HepG2 (cell line): Measurements from ENCODE around the gene TMEM250. TPM values are rescaled to one million over a fixed set of nuclear protein-coding genes. Genes with fewer than 3 reads are reported as not detected.

Experiments used
- ATAC-seq: fragments of 200-7000 bp; cut with Tn5 transposase; 3 replicates; pipeline ENCODE4 v1.9.1; 2020; ENCODE audit warnings: mild to moderate bottlenecking, moderate library complexity
- BruUV-seq: library from RNA; stranded (reverse); fragments of 400-500 nt; replicated peaks from 2 replicates; lab custom pipeline; 2021; lab: Mats Ljungman, UMichigan
- CTCF ChIA-PET: fragments of 300-600 bp; formaldehyde crosslinking; extraction: SDS; loops from one replicate; lab custom pipeline; 2021; ENCODE audit warnings: low total read pairs, inconsistent platforms, low intra/inter-chr PET ratio; lab: Yijun Ruan, JAX
- POLR2A ChIA-PET: fragments of 350-600 bp; sonication (Branson Sonifier 250); formaldehyde crosslinking; loops from one replicate; lab custom pipeline; 2020; ENCODE audit warnings: antibody characterized with exemption, inconsistent platforms; lab: Yijun Ruan, JAX
- DNase-seq: peaks from one replicate; pipeline ENCODE4 v3.0.0-alpha.2; 2015; ENCODE audit warnings: low spot score
- FAIRE-seq: peaks from 3 replicates; lab custom pipeline; 2011; peaks lifted over from hg19 to GRCh38; lab: Jason Lieb, UNC
- H2AFZ ChIP-seq: one replicate; pipeline ENCODE4 v1.6.1; 2011; ENCODE audit warnings: low read length, inconsistent platforms
- H3K27ac ChIP-seq: fragments of 300-600 bp; 3 replicates; pipeline ENCODE4 v1.8.0; 2011; ENCODE audit warnings: mixed run types, mild to moderate bottlenecking, mixed read lengths, low read length, inconsistent platforms; ENCODE audit not compliant: insufficient read depth; ENCODE audit errors: extremely low read length
- H3K27me3 ChIP-seq, 2 experiments: fragments of 200-600 bp in 1 of 2; 2 replicates in 1 of 2; 3 replicates in 1 of 2; pipeline versions ENCODE4 v1.6.0 to v1.8.0; 2011; ENCODE audit warnings: low read length in 2 of 2, mild to moderate bottlenecking in 2 of 2, moderate library complexity in 2 of 2, inconsistent platforms in 1 of 2; ENCODE audit not compliant: insufficient read depth in 2 of 2, control insufficient read depth in 1 of 2
- H3K36me3 ChIP-seq, 2 experiments: fragments of 200-600 bp in 1 of 2; replicated peaks in 1 of 2; 2 replicates in 1 of 2; 3 replicates in 1 of 2; pipeline versions ENCODE4 v1.5.1 to v1.8.0; 2011; ENCODE audit warnings: low read length in 2 of 2, inconsistent platforms in 1 of 2; ENCODE audit not compliant: insufficient read depth in 2 of 2, control insufficient read depth in 1 of 2
- H3K4me1 ChIP-seq: 2 replicates; pipeline ENCODE4 v1.5.1; 2012; ENCODE audit warnings: low read length, inconsistent platforms; ENCODE audit not compliant: insufficient read depth
- H3K4me2 ChIP-seq: 2 replicates; pipeline ENCODE4 v1.6.0; 2011; ENCODE audit warnings: low read depth, low read length, inconsistent platforms
- H3K4me3 ChIP-seq, 3 experiments: fragments of 200-600 bp in 1 of 3; sonication (generic), shearing (Covaris generic) in 1 of 3; replicated peaks in 1 of 3; 2 replicates each; pipeline ENCODE4 v1.5.1; 2011 to 2016; ENCODE audit warnings: low read length in 3 of 3, inconsistent platforms in 2 of 3, low read depth in 2 of 3, mild to moderate bottlenecking in 2 of 3, control low read depth in 1 of 3, mixed read lengths in 1 of 3; ENCODE audit not compliant: insufficient read depth in 1 of 3
- H3K79me2 ChIP-seq: one replicate; pipeline ENCODE4 v1.6.1; 2011; ENCODE audit warnings: low read length, inconsistent platforms; ENCODE audit not compliant: insufficient read depth
- H3K9ac ChIP-seq: 2 replicates; pipeline ENCODE4 v1.6.0; 2011; ENCODE audit warnings: mild to moderate bottlenecking, low read depth, low read length, inconsistent platforms; ENCODE audit not compliant: insufficient read depth
- H3K9me3 ChIP-seq: 2 replicates; pipeline ENCODE4 v1.5.1; 2012; ENCODE audit warnings: mild to moderate bottlenecking, low read length
- H4K20me1 ChIP-seq: 2 replicates; pipeline ENCODE4 v1.6.0; 2011; ENCODE audit warnings: inconsistent platforms, mild to moderate bottlenecking, low read length, moderate library complexity; ENCODE audit not compliant: insufficient read depth
- CC2D1A ChIP-seq: sonication (generic); formaldehyde crosslinking; IDR thresholded peaks from 2 replicates; pipeline ENCODE4 v1.8.1; 2023; ENCODE audit warnings: mild to moderate bottlenecking, missing genetic modification reagents
- EP300 ChIP-seq, 3 experiments: sonication (generic) in 1 of 3; formaldehyde crosslinking in 1 of 3; IDR thresholded peaks; 2 replicates each; pipeline versions ENCODE4 v1.5.1 to v1.6.1; 2011 to 2020; ENCODE audit warnings: low read depth in 2 of 3, low read length in 2 of 3, borderline replicate concordance in 1 of 3, improper control_type of control experiment in 1 of 3, mild to moderate bottlenecking in 1 of 3, missing genetic modification reagents in 1 of 3, moderate library complexity in 1 of 3
- TFAP4 ChIP-seq: sonication (generic); IDR thresholded peaks from 2 replicates; pipeline ENCODE4 v1.6.1; 2016; ENCODE audit warnings: low read depth, borderline replicate concordance
- ZFY ChIP-seq: sonication (generic); formaldehyde crosslinking; IDR thresholded peaks from 2 replicates; pipeline ENCODE4 v1.4.0; 2020; ENCODE audit warnings: missing genetic modification reagents
- ZNF749 ChIP-seq: sonication (generic); formaldehyde crosslinking; IDR thresholded peaks from 2 replicates; pipeline ENCODE4 v1.8.0; 2022; ENCODE audit warnings: mild to moderate bottlenecking, missing genetic modification reagents, moderate library complexity, borderline replicate concordance
- ZNF891 ChIP-seq: sonication (generic); formaldehyde crosslinking; IDR thresholded peaks from 2 replicates; pipeline ENCODE4 v1.5.0; 2020; ENCODE audit warnings: mild to moderate bottlenecking, missing genetic modification reagents
- WGBS: methylation state at CpG from one replicate; pipeline ENCODE4 v1.1.6; 2017; ENCODE audit warnings: low lambda C conversion rate; 5-methylcytosine and 5-hydroxymethylcytosine counted together
- in situ Hi-C: cut with HindIII; loops from 2 replicates; pipeline ENCODE4 v1.10.0; 2017; ENCODE audit warnings: low pct_unique_long_range_greater_than_20kb; ENCODE audit not compliant: extremely low pct_ligation_motif_present
- intact Hi-C: fragments of 100-400 bp; cut with micrococcal nuclease; formaldehyde crosslinking; loops from one replicate; pipeline ENCODE4 v1.10.0; 2022; ENCODE audit not compliant: unreplicated experiment
- polyA plus RNA-seq, 8 experiments: library from polyadenylated mRNA; depleted of rRNA in 3 of 8; stranded (reverse) in 7 of 8; unstranded in 1 of 8; fragments of >200 nt; fragmentation: Illumina TruSeq in 4 of 8; extraction: Trizol in 4 of 8; gene quantifications; 2 replicates each; pipeline versions ENCODE4 v1.2.1 to v1.2.3, GENCODE V29; 2011 to 2016; ENCODE audit warnings: low read depth in 4 of 8, missing spikeins in 1 of 8, mixed read lengths in 1 of 8; ENCODE audit not compliant: insufficient read depth in 1 of 8
- total RNA-seq, 5 experiments: library from RNA; depleted of rRNA; stranded (reverse); fragments of >200 nt; fragmentation: Illumina TruSeq; extraction: Trizol; gene quantifications; 2 replicates each; pipeline ENCODE4 v1.2.3, GENCODE V29; 2016; ENCODE audit warnings: low read depth in 1 of 5

Gene TMEM250
- total and polyA plus RNA-seq, 2 of the 13 experiments (the other 11 are each of a cell fraction or from before 2014, with no cell fraction given), result 5.5 to 13.9 TPM

- FAIRE-seq (no peak), ATAC-seq (no peak), DNase-seq (no peak)
- Histone ChIP-seq H3K27me3 (peaks cover 21 to 76% of the 10 kb centered on the region in 2 experiments), H3K36me3 (no peaks in the 10 kb centered on the region), H4K20me1 (no peaks in the 10 kb centered on the region), H3K27ac (no peak overlapping the region), H3K9me3 (peaks cover 6% of the 10 kb centered on the region; the same call in 1 of the 2 replicates), H3K4me1 (peaks cover 10% of the 10 kb centered on the region)
- BruUV-seq, result no TSS peak
- intact Hi-C loops (no loop called here), in situ Hi-C loops (loop anchor here (10.0 kb wide), 1 partner anchor 264 kb away; no protein-coding TSS in a partner anchor)
- TF ChIP-seq ZNF749 (CRISPR knock-in tag), result no peak
- no peak for TF ChIP-seq ZFY (CRISPR knock-in tag)
- TF ChIP-seq, all 625 proteins: peak for 0
- WGBS, result 20% methylated on average over 11 of the region's 17 CpGs
- CTCF ChIA-PET, result no interaction called here
- Histone ChIP-seq H3K9ac (no peak overlapping the region), H3K4me2 (no peak overlapping the region), H2AFZ (no peak overlapping the region), H3K4me3 (no peak overlapping the region), H3K79me2 (no peaks in the 10 kb centered on the region)
- POLR2A ChIA-PET, result no interaction called here
Measured at GRCh38 chr9:136129176-136129575, 10.5 kb upstream of the TMEM250 start.

- peaks cover 6% of the 10 kb centered on the region; the same call in 1 of the 2 replicates for H3K9me3 ChIP-seq
- no peaks in the 10 kb centered on the region for H3K79me2 ChIP-seq
- H3K9ac ChIP-seq, result no peak overlapping the region
- no peak overlapping the region for H3K27ac ChIP-seq
- no peak for FAIRE-seq
- DNase-seq, result no peak
- peaks cover 10% of the 10 kb centered on the region for H3K4me1 ChIP-seq
- H3K4me2 ChIP-seq, result no peak overlapping the region
- H2AFZ ChIP-seq, result no peak overlapping the region
- POLR2A ChIA-PET, result no interaction called here
- in situ Hi-C loops (loop anchor here (10.0 kb wide), 1 partner anchor 264 kb away; no protein-coding TSS in a partner anchor), intact Hi-C loops (no loop called here)
- TF ChIP-seq ZNF891 (no peak), EP300 (IDR thresholded peaks at IDR 0.05; ENCODE audit: low read depth in 2 of 2, low read length in 2 of 2) (no peak), EP300 (CRISPR knock-in tag; IDR thresholded peaks at IDR 0.05; ENCODE audit: borderline replicate concordance) (no peak), CC2D1A (CRISPR knock-in tag) (no peak), TFAP4 (no peak)
- peaks cover 17 to 69% of the 10 kb centered on the region in 2 experiments for H3K27me3 ChIP-seq
- no peak for ATAC-seq
- BruUV-seq, result no TSS peak
- CTCF ChIA-PET, result no interaction called here
- no peak overlapping the region for H3K4me3 ChIP-seq
- no peaks in the 10 kb centered on the region for H3K36me3 ChIP-seq
- WGBS, result 44% methylated on average over 8 of the region's 17 CpGs
- H4K20me1 ChIP-seq, result 0 out of 2 replicates have a peak, but pooled peaks cover 2% of the 10 kb centered on the region
Measured at GRCh38 chr9:136128436-136128835, 9.8 kb upstream of the TMEM250 start.
